ENCODE measurements around the gene B3GLCT.
A peak's percentile ranks its signal among the peaks of the same experiment; 100 is the strongest.

- TF ChIP-seq CTCF (IDR thresholded peaks at IDR 0.05; ENCODE audit: poor library complexity, severe bottlenecking) (peak; percentile 50), POLR2AphosphoS5 (IDR thresholded peaks at IDR 0.05) (peak; percentile 83), RAD21 (conservative IDR thresholded peaks at IDR 0.05) (no peak), REST (IDR thresholded peaks at IDR 0.05; ENCODE audit: borderline replicate concordance) (no peak)
These were observed 38.1 kb upstream of the B3GLCT start, which contains the start of gene HSPH1 for GRCh38 chr13:31161557-31162150.
